ENCODE results near the gene PCDHGA7. TPM values are rescaled to one million over a fixed set of nuclear protein-coding genes. Genes with fewer than 3 reads are reported as not detected.
A peak's percentile ranks its signal among the peaks of the same experiment; 100 is the strongest.
"Not testable (repeated sequence)": the region's sequence is repeated elsewhere in the genome, so short reads cannot be mapped to it uniquely, and the experiment has no call there.

The PCDHGA7 gene
- total RNA-seq, 1 donor: 8.4 TPM

DNA sequence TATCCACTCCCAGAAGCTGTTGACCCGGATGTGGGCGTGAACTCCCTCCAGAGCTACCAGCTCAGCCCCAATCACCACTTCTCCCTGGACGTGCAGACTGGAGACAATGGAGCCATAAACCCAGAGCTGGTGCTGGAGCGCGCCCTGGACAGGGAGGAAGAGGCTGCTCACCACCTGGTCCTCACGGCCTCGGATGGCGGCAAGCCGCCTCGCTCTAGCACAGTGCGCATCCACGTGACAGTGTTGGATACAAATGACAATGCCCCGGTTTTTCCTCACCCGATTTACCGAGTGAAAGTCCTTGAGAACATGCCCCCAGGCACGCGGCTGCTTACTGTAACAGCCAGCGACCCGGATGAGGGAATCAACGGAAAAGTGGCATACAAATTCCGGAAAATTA, 10.7 kb downstream of the PCDHGA7 start:
- TF ChIP-seq, protein P1, sequence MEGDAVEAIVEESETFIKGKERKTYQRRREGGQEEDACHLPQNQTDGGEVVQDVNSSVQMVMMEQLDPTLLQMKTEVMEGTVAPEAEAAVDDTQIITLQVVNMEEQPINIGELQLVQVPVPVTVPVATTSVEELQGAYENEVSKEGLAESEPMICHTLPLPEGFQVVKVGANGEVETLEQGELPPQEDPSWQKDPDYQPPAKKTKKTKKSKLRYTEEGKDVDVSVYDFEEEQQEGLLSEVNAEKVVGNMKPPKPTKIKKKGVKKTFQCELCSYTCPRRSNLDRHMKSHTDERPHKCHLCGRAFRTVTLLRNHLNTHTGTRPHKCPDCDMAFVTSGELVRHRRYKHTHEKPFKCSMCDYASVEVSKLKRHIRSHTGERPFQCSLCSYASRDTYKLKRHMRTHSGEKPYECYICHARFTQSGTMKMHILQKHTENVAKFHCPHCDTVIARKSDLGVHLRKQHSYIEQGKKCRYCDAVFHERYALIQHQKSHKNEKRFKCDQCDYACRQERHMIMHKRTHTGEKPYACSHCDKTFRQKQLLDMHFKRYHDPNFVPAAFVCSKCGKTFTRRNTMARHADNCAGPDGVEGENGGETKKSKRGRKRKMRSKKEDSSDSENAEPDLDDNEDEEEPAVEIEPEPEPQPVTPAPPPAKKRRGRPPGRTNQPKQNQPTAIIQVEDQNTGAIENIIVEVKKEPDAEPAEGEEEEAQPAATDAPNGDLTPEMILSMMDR (IDR thresholded peaks at IDR 0.05; ENCODE audit: insufficient read depth, low read length): no peak
- H3K4me3 ChIP-seq (ENCODE audit: low read depth, low read length): no peak overlapping the region
- DNase-seq (ENCODE audit: low read depth): no peak

DNA sequence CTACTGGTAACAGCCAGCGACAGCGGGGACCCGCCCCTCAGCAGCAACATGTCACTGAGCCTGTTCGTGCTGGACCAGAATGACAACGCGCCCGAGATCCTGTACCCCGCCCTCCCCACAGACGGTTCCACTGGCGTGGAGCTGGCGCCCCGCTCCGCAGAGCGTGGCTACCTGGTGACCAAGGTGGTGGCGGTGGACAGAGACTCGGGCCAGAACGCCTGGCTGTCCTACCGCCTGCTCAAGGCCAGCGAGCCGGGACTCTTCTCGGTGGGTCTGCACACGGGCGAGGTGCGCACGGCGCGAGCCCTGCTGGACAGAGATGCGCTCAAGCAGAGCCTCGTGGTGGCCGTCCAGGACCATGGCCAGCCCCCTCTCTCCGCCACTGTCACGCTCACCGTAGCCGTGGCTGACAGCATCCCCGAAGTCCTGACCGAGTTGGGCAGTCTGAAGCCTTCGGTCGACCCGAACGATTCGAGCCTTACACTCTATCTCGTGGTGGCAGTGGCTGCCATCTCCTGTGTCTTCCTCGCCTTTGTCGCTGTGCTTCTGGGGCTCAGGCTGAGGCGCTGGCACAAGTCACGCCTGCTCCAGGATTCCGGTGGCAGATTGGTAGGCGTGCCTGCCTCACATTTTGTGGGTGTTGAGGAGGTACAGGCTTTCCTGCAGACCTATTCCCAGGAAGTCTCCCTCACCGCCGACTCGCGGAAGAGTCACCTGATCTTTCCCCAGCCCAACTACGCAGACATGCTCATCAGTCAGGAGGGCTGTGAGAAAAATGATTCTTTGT, 12.1 kb downstream of the PCDHGA7 start:
- not testable (repeated sequence) for H3K4me3 ChIP-seq (ENCODE audit: low read depth, low read length); DNase-seq (ENCODE audit: low read depth)

DNA sequence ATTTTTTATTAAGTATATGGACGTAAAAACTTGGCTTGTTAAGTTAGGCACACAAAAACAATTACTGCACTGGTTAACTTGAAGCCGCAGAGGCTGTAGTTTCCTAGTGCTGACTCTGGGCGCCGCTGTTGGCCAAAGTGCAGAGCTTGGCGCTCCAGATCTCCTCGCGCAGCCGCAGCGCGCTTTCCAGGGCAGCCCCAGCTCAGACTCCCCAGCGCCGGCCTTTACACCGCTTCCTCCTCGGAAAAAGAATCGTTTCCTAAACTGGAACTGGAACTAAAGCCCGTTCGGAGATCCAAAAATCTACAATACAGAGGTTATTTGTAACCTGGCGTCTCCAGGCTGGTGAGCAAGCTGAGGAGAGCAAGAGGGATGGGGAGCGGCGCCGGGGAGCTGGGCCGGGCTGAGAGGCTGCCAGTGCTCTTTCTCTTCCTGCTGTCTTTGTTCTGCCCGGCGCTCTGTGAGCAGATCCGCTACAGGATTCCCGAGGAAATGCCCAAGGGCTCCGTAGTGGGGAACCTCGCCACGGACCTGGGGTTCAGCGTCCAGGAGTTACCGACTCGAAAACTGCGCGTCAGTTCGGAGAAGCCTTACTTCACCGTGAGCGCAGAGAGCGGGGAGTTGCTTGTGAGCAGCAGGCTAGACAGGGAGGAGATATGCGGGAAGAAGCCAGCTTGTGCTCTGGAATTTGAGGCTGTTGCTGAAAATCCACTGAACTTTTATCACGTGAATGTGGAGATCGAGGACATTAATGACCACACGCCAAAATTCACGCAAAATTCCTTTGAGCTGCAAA, 15.4 kb downstream of the PCDHGA7 start, which contains the start of gene PCDHGB5:
TSS of gene PCDHGB5 (plus strand) at position 192 of the 796 bp plus-strand sequence. CDS start at position 373, 181 bp downstream.
- TF ChIP-seq, protein P1 (IDR thresholded peaks at IDR 0.05; ENCODE audit: insufficient read depth, low read length): peak; percentile 67
- peak; percentile 71 for DNase-seq (ENCODE audit: low read depth)
- H3K4me3 ChIP-seq (ENCODE audit: low read depth, low read length): peak within 1 kb of the TSS; percentile 62

DNA sequence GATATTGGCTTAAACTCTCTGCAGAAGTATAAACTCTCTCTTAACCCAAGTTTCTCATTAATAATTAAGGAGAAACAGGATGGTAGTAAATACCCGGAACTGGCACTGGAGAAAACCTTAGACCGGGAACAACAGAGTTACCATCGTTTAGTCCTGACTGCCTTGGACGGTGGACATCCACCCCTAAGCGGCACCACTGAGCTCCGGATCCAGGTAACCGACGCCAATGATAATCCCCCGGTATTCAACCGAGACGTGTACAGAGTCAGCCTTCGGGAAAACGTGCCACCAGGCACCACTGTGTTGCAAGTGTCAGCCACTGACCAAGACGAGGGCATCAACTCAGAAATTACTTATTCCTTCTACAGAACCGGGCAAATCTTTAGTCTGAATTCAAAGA, 16.1 kb downstream of the PCDHGA7 start:
- DNase-seq (ENCODE audit: low read depth): no peak
- peak overlapping the region; percentile 27 for H3K4me3 ChIP-seq (ENCODE audit: low read depth, low read length)
- TF ChIP-seq, protein P1 (IDR thresholded peaks at IDR 0.05; ENCODE audit: insufficient read depth, low read length): no peak

DNA sequence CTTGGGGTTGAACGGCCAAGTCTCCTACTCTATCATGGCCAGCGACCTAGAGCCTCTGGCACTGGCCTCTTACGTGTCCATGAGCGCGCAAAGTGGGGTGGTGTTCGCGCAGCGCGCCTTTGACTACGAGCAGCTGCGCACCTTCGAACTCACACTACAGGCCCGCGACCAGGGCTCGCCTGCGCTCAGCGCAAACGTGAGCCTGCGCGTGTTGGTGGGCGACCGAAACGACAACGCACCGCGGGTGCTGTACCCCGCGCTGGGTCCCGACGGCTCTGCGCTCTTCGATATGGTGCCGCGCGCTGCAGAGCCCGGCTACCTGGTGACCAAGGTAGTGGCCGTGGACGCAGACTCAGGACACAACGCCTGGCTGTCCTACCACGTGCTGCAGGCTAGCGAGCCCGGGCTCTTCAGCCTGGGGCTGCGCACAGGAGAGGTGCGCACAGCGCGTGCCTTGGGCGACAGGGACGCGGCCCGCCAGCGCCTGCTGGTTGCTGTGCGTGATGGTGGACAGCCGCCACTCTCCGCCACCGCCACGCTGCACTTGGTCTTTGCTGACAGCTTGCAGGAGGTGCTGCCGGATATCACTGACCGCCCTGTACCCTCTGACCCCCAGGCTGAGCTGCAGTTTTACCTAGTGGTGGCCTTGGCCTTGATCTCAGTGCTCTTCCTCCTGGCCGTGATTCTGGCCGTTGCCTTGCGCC, 17.2 kb downstream of the PCDHGA7 start:
- no peak overlapping the region for H3K4me3 ChIP-seq (ENCODE audit: low read depth, low read length)
- TF ChIP-seq, protein P1 (IDR thresholded peaks at IDR 0.05; ENCODE audit: insufficient read depth, low read length): no peak
- DNase-seq (ENCODE audit: low read depth): no peak

DNA sequence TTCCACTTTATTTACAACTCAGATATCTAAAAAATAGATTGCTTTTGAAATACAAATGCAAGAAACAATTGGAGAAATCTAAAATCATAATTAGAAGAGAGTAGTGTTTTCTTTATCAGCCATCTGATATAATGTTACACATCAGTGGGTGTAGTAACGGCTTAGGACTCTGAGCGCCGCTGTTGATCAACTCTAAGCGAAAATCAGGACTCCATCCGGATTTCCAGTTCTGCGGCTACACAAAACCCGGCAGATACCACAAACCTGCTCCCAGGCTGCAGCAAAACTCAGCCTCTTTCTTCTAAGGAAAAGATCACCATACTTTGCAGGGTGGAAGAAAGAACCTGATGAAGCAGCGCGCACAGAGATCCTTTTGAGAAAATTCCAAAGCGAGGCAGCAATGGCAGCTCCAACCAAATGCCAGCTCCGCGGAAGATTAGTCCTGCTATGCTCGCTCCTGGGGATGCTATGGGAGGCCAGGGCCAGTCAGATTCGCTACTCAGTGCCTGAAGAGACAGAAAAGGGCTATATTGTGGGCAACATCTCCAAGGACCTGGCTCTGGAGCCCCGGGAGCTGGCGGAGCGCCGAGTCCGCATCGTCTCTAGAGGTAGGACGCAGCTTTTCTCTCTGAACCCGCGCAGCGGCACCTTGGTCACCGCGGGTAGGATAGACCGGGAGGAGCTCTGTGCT, 20.2 kb downstream of the PCDHGA7 start, which contains the start of gene PCDHGA9:
TSS of gene PCDHGA9 (plus strand) at position 226 of the 691 bp plus-strand sequence. CDS start at position 401, 175 bp downstream.
- DNase-seq (ENCODE audit: low read depth): peak; percentile 59
- H3K4me3 ChIP-seq (ENCODE audit: low read depth, low read length): peak within 1 kb of the TSS; percentile 56
- TF ChIP-seq, protein P1 (IDR thresholded peaks at IDR 0.05; ENCODE audit: insufficient read depth, low read length): peak; percentile 48

Data from fibroblast of the aortic adventitia (primary cell).